GM12878 (cell line): ENCODE data around the gene ACBD5. TPM values are rescaled to one million over a fixed set of nuclear protein-coding genes. Genes with fewer than 3 reads are reported as not detected.

Experiments
- ATAC-seq: fragments of 200-7000 bp; cut with Tn5 transposase; 3 replicates; pipeline ENCODE4 v1.9.1; 2020; ENCODE audit warnings: mild to moderate bottlenecking, moderate library complexity
- BruUV-seq: library from RNA; stranded (reverse); fragments of 400-500 nt; replicated peaks from 2 replicates; lab custom pipeline; 2021; lab: Mats Ljungman, UMichigan
- CTCF ChIA-PET: fragments of 300-600 bp; sonication (Branson Sonifier 250); formaldehyde crosslinking; extraction: SDS; loops from one replicate; lab custom pipeline; 2021; ENCODE audit warnings: inconsistent platforms; lab: Yijun Ruan, JAX
- POLR2A ChIA-PET: fragments of 350-600 bp; formaldehyde crosslinking; extraction: SDS; loops from one replicate; lab custom pipeline; 2021; ENCODE audit warnings: inconsistent platforms; lab: Charles Lee
- RAD21 ChIA-PET: fragments of 300-600 bp; sonication (Branson Sonifier 250); formaldehyde crosslinking; loops from one replicate; lab custom pipeline; 2023; ENCODE audit warnings: antibody characterized with exemption; ENCODE audit not compliant: unreplicated experiment; lab: Charles Lee
- SMC1A ChIA-PET: fragments of 300-600 bp; sonication (Branson Sonifier 250); formaldehyde crosslinking; loops from one replicate; lab custom pipeline; 2023; ENCODE audit not compliant: unreplicated experiment, uncharacterized antibody; lab: Charles Lee
- DNase-seq: peaks from one replicate; pipeline ENCODE4 v3.0.0-alpha.2; 2011; ENCODE audit warnings: low read depth, low spot score
- FAIRE-seq: peaks from 3 replicates; lab custom pipeline; 2011; peaks lifted over from hg19 to GRCh38; lab: Jason Lieb, UNC
- H2AFZ ChIP-seq: 2 replicates; pipeline ENCODE4 v1.6.0; 2011; ENCODE audit warnings: low read depth, low read length, control low read depth; ENCODE audit not compliant: control insufficient read depth
- H3K27ac ChIP-seq: 2 replicates; pipeline ENCODE4 v1.5.1; 2011; ENCODE audit warnings: control low read depth; ENCODE audit not compliant: control insufficient read depth, insufficient read depth
- H3K27me3 ChIP-seq, 2 experiments: replicated peaks in 1 of 2; 2 replicates each; pipeline versions ENCODE4 v1.6.0 to v1.6.1; 2011; ENCODE audit warnings: low read length in 1 of 2; ENCODE audit not compliant: control insufficient read depth in 2 of 2, insufficient read depth in 2 of 2
- H3K36me3 ChIP-seq, 2 experiments: 2 replicates each; pipeline ENCODE4 v1.5.1; 2011; ENCODE audit warnings: low read length in 1 of 2; ENCODE audit not compliant: control insufficient read depth in 2 of 2, insufficient read depth in 2 of 2
- H3K4me1 ChIP-seq: 2 replicates; pipeline ENCODE4 v1.6.1; 2011; ENCODE audit warnings: mild to moderate bottlenecking, low read length, moderate library complexity, mixed read lengths; ENCODE audit not compliant: control insufficient read depth, insufficient read depth
- H3K4me2 ChIP-seq: 2 replicates; pipeline ENCODE4 v1.6.0; 2011; ENCODE audit warnings: control low read depth; ENCODE audit not compliant: control insufficient read depth, insufficient read depth
- H3K4me3 ChIP-seq: fragments of 200-600 bp; sonication (generic); 2 replicates; pipeline ENCODE4 v1.5.1; 2016
- H3K79me2 ChIP-seq: 2 replicates; pipeline ENCODE4 v1.6.0; 2011; ENCODE audit warnings: low read length; ENCODE audit not compliant: control insufficient read depth, insufficient read depth
- H3K9ac ChIP-seq: 2 replicates; pipeline ENCODE4 v1.8.0; 2011; ENCODE audit warnings: low read length, control low read depth, mixed read lengths; ENCODE audit not compliant: control insufficient read depth, insufficient read depth
- H3K9me3 ChIP-seq: replicated peaks from 3 replicates; pipeline ENCODE4 v1.5.1; 2011; ENCODE audit warnings: mild to moderate bottlenecking, low read length; ENCODE audit not compliant: control insufficient read depth, insufficient read depth
- H4K20me1 ChIP-seq: 2 replicates; pipeline ENCODE4 v1.6.0; 2011; ENCODE audit not compliant: control insufficient read depth, insufficient read depth
- ETV6 ChIP-seq, 2 experiments: fragments of 450-650 bp in 1 of 2; IDR thresholded peaks in 1 of 2; conservative IDR thresholded peaks in 1 of 2; 2 replicates each; pipeline ENCODE4 v1.6.1; 2014; ENCODE audit warnings: antibody characterized with exemption in 1 of 2, borderline replicate concordance in 1 of 2, low read depth in 1 of 2, mild to moderate bottlenecking in 1 of 2, moderate library complexity in 1 of 2
- MEF2B ChIP-seq: fragments of 450-650 bp; IDR thresholded peaks from 2 replicates; pipeline ENCODE4 v1.6.1; 2018; ENCODE audit warnings: mild to moderate bottlenecking, moderate library complexity; ENCODE audit not compliant: partially characterized antibody, poor library complexity, severe bottlenecking
- POLR2A ChIP-seq: IDR thresholded peaks from 2 replicates; pipeline ENCODE4 v1.6.1; 2011; ENCODE audit warnings: low read depth, mild to moderate bottlenecking, low read length
- SMAD1 ChIP-seq: fragments of 450-650 bp; IDR thresholded peaks from 2 replicates; pipeline ENCODE4 v1.6.1; 2018; ENCODE audit warnings: mild to moderate bottlenecking, low read depth; ENCODE audit not compliant: partially characterized antibody
- SREBF1 ChIP-seq: IDR thresholded peaks from 2 replicates; pipeline ENCODE4 v1.6.1; 2012; ENCODE audit warnings: mild to moderate bottlenecking, low read length
- ZSCAN29 ChIP-seq: fragments of 450-650 bp; IDR thresholded peaks from 2 replicates; pipeline ENCODE4 v1.6.1; 2017; ENCODE audit warnings: mild to moderate bottlenecking, moderate library complexity
- WGBS: methylation state at CpG from one replicate; pipeline ENCODE4 v1.1.6; 2016; ENCODE audit warnings: low lambda C conversion rate; ENCODE audit not compliant: insufficient replicate concordance, insufficient coverage; ENCODE audit errors: missing lambda C conversion rate; 5-methylcytosine and 5-hydroxymethylcytosine counted together
- in situ Hi-C: fragments of 300-500 bp; cut with MboI; formaldehyde crosslinking; loops from 9 replicates; pipeline ENCODE4 v1.14.3; 2018; ENCODE audit warnings: mixed read lengths
- intact Hi-C: fragments of 100-400 bp; cut with micrococcal nuclease; formaldehyde crosslinking; loops from one replicate; pipeline ENCODE4 v1.14.2; 2022; ENCODE audit not compliant: unreplicated experiment
- polyA plus RNA-seq, 11 experiments: library from polyadenylated mRNA; depleted of rRNA in 4 of 11; unstranded in 6 of 11; stranded (reverse) in 5 of 11; fragments of >200 nt; fragmentation: Nextera tagmentation in 4 of 11; fragmentation: Illumina TruSeq in 1 of 11; extraction: Ambion mirVana in 4 of 11; extraction: Trizol in 1 of 11; gene quantifications; 1 replicate in 1 of 11; 2 replicates in 10 of 11; pipeline versions ENCODE4 v1.2.1 to v1.2.3, GENCODE V29; 2011 to 2016; ENCODE audit warnings: inconsistent platforms in 2 of 11, missing spikeins in 2 of 11, low read depth in 1 of 11
- total RNA-seq, 4 experiments: library from RNA; depleted of rRNA in 3 of 4; stranded (reverse); fragments of >200 nt in 3 of 4; fragmentation: Illumina TruSeq in 1 of 4; extraction: Trizol in 1 of 4; gene quantifications; 2 replicates each; pipeline versions ENCODE4 v1.2.1 to v1.2.3, GENCODE V29; 2013 to 2021
- TF ChIP-seq, protein P1 (sequence below): fragments of 450-650 bp; IDR thresholded peaks from 2 replicates; pipeline ENCODE4 v1.6.1; 2017; ENCODE audit warnings: mild to moderate bottlenecking, moderate library complexity

The ACBD5 gene
- total and polyA plus RNA-seq, 10 of the 15 experiments (the other 5 are each of a cell fraction or from before 2014, with no cell fraction given), result 2.4 to 22.3 (median 12.4) TPM

DNA sequence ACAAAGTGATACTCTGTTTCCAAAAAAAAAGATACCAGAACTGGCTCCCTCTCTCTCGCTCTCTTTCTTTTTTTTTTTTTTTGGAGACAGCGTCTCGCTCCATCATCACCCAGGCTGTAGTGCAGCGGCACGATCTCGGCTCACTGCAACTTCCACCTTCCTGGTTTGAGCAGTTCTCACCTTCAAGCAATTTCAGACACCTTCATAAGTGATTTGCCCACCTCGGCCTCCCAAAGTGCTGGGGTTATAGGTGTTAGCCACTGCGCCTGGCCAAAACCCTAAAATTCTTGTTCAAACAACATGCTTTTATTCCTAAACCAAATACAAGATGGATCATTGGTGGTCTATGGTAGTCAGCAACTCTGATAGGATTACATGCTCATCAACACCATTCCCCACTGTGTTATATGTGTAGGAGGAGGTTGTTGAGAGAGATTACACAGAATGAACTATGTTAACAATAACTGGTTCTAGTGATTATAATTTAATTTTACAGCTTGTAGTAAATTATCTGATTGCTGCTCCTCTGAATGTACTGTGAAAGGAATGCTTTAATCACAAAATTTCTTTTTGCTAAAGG is 15.5 kb downstream of the ACBD5 start:
- POLR2A ChIA-PET, result no interaction called here
- no TSS peak for BruUV-seq

More for the DNA sequence above, 15.5 kb downstream of the ACBD5 start:
- H3K9me3 ChIP-seq, result no peaks in the 10 kb centered on the region
- H3K27me3 ChIP-seq, result no peaks in the 10 kb centered on the region
- H3K4me3 ChIP-seq, result no peak overlapping the region
- TF ChIP-seq SMAD1 (no peak), ZSCAN29 (no peak), ETV6 (conservative IDR thresholded peaks at IDR 0.05 in 1 of 2, IDR thresholded peaks at IDR 0.05 in 1 of 2; ENCODE audit: borderline replicate concordance in 1 of 2, low read depth in 1 of 2) (no peak), SREBF1 (no peak), POLR2A (no peak), MEF2B (no peak)
- TF ChIP-seq, protein P1, sequence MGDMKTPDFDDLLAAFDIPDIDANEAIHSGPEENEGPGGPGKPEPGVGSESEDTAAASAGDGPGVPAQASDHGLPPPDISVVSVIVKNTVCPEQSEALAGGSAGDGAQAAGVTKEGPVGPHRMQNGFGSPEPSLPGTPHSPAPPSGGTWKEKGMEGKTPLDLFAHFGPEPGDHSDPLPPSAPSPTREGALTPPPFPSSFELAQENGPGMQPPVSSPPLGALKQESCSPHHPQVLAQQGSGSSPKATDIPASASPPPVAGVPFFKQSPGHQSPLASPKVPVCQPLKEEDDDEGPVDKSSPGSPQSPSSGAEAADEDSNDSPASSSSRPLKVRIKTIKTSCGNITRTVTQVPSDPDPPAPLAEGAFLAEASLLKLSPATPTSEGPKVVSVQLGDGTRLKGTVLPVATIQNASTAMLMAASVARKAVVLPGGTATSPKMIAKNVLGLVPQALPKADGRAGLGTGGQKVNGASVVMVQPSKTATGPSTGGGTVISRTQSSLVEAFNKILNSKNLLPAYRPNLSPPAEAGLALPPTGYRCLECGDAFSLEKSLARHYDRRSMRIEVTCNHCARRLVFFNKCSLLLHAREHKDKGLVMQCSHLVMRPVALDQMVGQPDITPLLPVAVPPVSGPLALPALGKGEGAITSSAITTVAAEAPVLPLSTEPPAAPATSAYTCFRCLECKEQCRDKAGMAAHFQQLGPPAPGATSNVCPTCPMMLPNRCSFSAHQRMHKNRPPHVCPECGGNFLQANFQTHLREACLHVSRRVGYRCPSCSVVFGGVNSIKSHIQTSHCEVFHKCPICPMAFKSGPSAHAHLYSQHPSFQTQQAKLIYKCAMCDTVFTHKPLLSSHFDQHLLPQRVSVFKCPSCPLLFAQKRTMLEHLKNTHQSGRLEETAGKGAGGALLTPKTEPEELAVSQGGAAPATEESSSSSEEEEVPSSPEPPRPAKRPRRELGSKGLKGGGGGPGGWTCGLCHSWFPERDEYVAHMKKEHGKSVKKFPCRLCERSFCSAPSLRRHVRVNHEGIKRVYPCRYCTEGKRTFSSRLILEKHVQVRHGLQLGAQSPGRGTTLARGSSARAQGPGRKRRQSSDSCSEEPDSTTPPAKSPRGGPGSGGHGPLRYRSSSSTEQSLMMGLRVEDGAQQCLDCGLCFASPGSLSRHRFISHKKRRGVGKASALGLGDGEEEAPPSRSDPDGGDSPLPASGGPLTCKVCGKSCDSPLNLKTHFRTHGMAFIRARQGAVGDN, result no peak
- TF ChIP-seq, all 136 proteins: peak for 0
- H3K4me1 ChIP-seq, result no peaks in the 10 kb centered on the region
- 100% methylated on average over 2 of the region's 8 CpGs for WGBS
- no peaks in the 10 kb centered on the region for H4K20me1 ChIP-seq
- no peaks in the 10 kb centered on the region for H3K79me2 ChIP-seq
- DNase-seq, result no peak
- no peak overlapping the region for H2AFZ ChIP-seq
- SMC1A ChIA-PET, result interaction anchor here (0.6 to 1.9 kb wide), 4 partner anchors 12 to 209 kb away, joined by 3 to 5 read pairs (median 3); no protein-coding TSS in a partner anchor
- no peak for FAIRE-seq
- H3K27ac ChIP-seq, result no peak overlapping the region
- H3K9ac ChIP-seq, result no peak overlapping the region
- RAD21 ChIA-PET, result no interaction called here
- CTCF ChIA-PET, result interaction anchor here (0.5 to 5.3 kb wide), 9 partner anchors 9 to 334 kb away, joined by 3 to 82 read pairs (median 4); no protein-coding TSS in a partner anchor
- no peak overlapping the region for H3K4me2 ChIP-seq
- in situ Hi-C loops, result no loop called here
- no peak for ATAC-seq
- intact Hi-C loops, result no loop called here
- H3K36me3 ChIP-seq, result peaks cover 0 to 2% of the 10 kb centered on the region in 2 experiments; a peak in 1 of 4 replicates
